Activated gamma-delta T cell (primary cell): ENCODE measurements around the gene DSP.
A peak's percentile ranks its signal among the peaks of the same experiment; 100 is the strongest.

Experiments
- DNase-seq: peaks from one replicate; lab custom pipeline; 2025; lab: John Stamatoyannopoulos, UW

The DSP gene

DNA sequence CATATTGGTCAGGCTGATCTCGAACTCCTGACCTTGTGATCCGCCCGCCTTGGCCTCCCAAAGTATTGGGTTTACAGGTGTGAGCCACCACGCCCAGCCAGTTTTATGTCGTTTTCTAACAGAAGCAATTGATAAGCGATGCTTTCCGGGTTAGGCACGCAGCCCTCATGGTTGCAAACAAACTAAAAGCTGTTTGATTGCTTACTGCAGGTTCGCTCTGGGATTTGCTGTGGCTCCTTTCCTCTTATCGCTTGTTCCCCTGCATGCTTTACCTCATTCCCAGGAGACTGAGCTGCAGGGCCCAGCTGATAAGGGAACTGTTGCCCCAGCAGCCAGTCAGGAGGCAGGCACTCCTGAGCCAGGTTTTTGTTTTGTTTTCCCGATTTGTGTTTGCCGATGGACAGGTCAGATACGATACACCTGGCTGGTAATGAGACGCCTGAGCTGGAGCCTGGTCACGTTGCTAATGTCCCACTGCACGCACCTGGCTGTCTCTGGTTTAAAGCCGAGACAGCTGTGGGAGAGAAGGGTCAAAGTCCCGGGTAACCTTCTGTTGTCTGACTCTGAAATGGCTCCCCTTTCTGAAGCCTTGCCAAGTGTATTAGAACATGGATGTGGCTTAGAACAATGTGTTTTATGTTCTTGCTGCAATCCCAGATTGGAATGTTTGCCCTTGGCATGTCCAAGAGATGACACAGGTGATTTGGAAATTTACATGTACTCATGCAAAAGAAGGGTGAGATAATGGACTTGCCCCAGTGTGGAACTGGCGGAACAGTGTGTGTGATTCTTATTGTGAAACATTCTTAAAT is 19.9 kb downstream of the DSP start:
- DNase-seq, result no peak

DNA sequence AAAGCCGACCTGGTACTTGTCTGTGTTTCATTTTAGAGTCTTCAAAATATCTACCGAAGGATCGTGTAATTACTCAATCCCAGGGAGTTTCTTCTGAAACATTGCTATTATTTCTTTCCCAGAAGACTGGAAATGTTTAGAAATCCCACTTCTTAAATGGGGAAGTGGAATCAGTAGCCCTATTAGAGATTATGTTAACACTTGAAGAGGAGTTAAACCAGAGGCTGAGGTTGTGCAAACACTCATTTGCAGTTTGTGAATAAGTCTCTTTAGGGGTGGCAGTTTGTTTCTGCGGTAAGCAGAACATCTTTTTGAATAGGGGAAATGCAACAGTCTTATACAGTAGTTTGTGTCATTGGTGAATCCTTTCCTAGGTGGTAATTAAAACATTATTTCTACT is 21.3 kb downstream of the DSP start:
- no peak for DNase-seq

DNA sequence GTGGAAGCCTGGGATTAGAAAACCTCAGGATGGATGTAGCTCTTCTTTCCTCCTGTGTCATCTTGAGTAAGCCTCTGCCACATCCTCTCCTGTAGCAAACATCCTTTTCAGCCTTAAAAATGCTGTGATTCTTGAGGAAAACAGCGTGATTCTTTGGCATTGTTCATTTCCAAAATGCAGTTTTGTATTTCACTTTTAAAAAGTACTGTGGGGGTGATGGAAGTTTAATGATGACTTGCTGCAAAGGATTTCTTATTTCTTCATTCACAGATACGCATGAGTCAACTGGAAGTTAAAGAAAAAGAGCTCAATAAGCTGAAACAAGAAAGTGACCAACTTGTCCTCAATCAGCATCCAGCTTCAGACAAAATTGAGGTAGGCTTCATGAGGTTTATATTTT is 24.6 kb downstream of the DSP start:
- DNase-seq, result no peak

DNA sequence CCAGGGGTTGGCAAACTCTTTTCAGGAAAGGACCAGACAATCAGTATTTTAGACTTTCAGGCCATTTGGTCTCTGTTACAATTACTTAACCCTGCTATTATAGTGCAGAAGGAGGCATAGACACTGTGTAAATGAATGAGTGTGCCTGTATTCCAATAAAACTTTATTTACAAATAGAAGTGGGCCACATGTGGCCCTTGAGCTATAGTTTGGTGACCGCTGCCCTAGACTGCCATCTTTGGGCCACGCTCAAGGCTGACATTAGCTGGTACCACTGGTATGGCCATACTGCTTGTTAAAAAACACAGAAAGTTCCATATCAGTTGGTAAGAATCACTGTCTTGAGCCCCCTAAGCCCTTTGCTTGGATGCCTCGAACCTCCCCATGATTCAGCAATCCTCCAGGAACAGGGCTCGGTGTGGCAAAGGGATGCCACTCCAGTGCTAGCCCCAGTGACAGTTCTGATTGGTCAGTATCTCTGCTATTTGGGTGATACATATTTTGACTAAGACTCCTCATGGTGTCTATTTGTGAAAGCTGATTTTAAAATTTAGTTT is 25.2 kb downstream of the DSP start:
- DNase-seq, result no peak

DNA sequence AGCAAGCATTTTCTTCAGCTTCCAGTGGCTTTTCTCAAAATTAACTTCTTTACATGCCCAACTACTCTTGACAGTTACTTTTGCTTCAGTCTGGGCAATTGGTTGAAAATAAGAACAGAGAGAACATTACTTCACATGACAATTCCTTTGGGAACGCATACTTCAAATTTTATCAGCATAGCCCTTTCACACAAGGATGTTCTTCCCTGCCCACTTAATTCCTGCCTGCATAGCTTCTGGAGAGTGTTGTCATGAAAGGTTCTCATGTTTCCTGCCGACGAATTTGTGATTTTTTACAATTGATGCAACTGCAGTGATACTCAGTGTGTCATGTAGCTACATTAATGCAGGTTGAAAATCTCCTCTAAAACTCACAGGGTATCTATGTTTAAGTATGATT is 26.6 kb downstream of the DSP start:
- DNase-seq, result no peak

DNA sequence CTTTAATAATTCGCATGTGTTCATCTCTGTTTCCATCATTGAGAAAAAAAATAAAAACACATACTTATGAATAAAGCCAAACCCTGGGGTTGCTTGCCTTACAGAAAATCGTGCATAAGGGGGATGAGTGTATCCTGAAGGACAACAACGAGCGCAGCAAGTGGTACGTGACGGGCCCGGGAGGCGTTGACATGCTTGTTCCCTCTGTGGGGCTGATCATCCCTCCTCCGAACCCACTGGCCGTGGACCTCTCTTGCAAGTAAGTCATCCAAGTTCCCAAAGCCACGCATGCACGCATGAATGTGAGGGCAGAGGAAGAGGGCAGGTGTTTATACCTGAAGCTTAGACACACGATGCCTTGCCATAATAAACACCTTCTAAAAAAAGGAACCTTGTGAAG is 27.6 kb downstream of the DSP start:
- DNase-seq, result no peak

DNA sequence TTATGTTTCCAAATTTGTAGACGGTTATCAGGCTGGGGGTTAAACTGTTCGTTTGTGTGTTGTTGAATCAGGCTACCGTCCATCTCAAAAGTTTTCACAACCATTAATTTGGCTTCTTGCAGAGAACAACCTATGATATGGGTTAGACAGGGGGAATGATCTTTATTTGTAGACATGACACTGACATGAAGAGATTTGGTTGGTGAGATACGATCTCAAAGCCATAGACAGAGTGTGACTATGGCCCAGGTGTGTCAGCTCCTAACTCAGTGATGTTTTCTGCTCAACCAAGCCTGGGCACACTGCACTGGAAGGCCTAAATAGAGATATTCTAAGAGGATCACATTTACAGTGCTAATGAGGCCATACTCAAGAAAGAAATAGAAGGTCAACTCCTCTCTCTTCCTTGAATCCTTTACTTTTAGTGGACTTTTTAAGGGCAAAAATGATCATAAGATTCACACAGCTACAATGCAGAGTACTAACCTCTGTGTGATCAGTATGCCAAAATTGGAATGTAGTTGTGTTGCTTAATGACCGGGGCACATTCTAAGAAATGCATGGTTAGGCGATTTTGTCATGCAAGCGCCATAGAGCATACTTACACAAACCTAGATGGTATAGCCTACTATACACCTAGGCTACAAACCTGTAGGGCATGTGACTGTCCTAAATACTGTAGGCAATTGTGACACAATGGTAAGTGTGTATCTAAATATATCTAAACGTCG is 30.9 kb downstream of the DSP start:
- DNase-seq, result no peak

DNA sequence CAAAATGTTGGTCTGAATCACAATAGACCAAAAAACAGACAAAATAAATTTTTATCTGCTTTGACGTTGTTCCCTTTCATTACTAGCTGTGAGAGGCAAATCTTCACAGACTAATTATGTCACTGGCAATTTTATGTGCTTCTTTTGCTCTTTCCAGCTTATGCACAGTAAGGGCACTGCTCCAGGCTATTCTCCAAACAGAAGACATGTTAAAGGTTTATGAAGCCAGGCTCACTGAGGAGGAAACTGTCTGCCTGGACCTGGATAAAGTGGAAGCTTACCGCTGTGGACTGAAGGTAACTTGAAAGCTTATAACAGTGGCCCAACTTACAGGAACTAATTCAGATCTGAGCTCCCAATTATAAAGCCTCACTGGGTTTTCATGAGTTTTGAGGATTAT is 33.0 kb downstream of the DSP start:
- no peak for DNase-seq

DNA sequence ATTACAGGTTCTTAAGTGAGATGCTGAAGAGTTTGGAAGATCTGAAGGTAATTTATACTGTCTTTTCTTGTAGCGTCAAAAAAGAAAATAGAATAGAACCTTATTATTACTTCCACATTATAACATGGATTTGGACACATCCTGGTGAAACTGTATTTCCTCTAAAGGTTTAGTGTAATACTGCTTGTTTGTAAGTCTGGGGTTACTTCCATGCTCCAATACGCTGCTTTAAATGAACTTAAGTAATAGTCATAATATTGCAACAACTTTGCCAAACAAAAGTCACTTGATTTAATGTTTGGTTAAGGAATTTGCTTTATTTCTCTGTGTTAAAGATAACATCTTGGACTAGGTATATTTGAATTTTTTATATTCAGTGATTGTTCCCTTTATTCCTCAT is 37.0 kb downstream of the DSP start:
- no peak for DNase-seq

DNA sequence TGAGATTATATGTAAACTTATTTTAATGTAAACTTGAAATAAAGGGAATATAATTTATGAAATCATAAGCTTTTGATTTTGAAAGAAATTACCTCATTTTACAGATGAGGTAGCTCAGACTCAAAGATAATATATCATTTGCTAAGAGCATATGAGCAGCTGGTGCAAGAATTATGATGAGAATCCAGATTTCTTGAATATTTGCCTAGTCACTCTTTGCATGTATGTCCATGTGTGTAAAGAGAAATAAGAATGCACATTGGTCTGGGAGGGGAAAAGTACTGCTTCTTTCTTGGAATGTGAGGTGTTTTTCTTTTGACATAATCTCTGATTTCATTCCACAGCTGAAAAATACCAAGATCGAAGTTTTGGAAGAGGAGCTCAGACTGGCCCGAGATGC is 37.5 kb downstream of the DSP start:
- DNase-seq, result no peak

DNA sequence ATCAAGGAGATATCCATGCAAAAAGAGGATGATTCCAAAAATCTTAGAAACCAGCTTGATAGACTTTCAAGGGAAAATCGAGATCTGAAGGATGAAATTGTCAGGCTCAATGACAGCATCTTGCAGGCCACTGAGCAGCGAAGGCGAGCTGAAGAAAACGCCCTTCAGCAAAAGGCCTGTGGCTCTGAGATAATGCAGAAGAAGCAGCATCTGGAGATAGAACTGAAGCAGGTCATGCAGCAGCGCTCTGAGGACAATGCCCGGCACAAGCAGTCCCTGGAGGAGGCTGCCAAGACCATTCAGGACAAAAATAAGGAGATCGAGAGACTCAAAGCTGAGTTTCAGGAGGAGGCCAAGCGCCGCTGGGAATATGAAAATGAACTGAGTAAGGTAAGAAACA is 38.4 kb downstream of the DSP start:
- DNase-seq, result no peak

DNA sequence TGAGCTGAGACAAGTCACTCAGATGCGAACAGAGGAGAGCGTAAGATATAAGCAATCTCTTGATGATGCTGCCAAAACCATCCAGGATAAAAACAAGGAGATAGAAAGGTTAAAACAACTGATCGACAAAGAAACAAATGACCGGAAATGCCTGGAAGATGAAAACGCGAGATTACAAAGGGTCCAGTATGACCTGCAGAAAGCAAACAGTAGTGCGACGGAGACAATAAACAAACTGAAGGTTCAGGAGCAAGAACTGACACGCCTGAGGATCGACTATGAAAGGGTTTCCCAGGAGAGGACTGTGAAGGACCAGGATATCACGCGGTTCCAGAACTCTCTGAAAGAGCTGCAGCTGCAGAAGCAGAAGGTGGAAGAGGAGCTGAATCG is 39.1 kb downstream of the DSP start:
- DNase-seq, result no peak

DNA sequence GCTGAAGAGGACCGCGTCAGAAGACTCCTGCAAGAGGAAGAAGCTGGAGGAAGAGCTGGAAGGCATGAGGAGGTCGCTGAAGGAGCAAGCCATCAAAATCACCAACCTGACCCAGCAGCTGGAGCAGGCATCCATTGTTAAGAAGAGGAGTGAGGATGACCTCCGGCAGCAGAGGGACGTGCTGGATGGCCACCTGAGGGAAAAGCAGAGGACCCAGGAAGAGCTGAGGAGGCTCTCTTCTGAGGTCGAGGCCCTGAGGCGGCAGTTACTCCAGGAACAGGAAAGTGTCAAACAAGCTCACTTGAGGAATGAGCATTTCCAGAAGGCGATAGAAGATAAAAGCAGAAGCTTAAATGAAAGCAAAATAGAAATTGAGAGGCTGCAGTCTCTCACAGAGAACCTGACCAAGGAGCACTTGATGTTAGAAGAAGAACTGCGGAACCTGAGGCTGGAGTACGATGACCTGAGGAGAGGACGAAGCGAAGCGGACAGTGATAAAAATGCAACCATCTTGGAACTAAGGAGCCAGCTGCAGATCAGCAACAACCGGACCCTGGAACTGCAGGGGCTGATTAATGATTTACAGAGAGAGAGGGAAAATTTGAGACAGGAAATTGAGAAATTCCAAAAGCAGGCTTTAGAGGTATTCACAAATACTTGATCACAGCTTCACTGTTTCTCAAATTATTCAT is 39.6 kb downstream of the DSP start:
- DNase-seq, result no peak

DNA sequence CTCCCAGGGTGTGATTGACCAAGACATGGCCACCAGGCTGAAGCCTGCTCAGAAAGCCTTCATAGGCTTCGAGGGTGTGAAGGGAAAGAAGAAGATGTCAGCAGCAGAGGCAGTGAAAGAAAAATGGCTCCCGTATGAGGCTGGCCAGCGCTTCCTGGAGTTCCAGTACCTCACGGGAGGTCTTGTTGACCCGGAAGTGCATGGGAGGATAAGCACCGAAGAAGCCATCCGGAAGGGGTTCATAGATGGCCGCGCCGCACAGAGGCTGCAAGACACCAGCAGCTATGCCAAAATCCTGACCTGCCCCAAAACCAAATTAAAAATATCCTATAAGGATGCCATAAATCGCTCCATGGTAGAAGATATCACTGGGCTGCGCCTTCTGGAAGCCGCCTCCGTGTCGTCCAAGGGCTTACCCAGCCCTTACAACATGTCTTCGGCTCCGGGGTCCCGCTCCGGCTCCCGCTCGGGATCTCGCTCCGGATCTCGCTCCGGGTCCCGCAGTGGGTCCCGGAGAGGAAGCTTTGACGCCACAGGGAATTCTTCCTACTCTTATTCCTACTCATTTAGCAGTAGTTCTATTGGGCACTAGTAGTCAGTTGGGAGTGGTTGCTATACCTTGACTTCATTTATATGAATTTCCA is 43.9 kb downstream of the DSP start:
- no peak for DNase-seq

DNA sequence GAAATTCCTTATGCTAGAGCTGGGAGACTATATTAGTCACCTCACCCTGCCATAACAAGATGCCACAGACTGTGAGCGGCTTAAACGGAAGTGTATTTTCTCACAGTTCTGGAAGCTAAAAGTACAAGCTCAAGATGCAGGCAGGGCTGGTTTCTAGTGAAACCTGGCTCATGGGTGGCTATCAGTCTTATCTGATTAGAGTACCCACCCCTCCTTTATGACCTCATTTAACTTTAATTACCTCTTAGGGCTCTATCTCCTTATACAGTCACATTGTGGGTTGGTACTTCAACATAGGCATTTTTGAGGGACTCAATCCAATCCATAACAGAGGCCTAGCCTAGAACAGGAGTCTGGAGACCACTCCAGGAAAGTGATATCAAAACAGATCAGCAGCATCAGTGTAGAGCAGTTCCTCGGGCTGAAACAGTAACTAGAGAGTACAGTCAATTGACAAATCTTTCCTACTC is 46.2 kb downstream of the DSP start:
- DNase-seq, result no peak

DNA sequence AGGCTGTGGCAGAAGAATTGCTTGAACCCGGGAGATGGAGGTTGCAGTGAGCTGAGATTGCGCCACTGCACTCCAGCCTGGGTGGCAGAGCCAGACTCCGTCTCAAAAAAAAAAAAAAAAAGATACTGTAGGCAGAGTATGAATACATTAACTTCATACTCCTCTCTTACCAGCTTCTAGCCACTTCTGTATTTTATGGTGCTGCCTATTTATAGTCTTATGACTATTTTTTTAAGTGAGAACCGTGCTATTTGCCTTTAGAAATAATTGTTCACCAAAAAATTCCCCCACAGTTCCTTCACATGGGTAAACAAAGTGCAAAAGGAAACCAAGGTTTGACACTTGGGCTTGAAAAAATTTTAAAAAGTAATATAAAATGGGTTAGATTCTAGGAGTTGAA is 47.0 kb downstream of the DSP start:
- no peak for DNase-seq

DNA sequence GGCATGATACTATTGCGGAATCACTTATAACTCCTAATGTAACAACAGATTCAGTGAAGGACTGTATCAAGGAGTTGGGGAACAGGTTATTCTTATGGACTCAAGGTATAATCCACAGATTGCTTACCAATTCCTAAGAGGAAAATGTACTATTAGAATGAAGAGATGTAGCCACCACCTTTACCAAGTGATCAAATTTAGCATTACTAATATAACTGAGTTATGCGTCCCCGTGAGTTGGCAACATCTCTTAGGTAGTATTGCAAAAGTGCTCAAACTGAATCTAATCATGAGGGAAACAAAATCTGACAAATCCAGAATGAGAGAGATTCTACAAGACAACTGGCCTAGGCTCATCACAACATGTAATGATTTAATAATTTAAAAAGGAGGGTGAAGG is 47.8 kb downstream of the DSP start:
- DNase-seq, result no peak

DNA sequence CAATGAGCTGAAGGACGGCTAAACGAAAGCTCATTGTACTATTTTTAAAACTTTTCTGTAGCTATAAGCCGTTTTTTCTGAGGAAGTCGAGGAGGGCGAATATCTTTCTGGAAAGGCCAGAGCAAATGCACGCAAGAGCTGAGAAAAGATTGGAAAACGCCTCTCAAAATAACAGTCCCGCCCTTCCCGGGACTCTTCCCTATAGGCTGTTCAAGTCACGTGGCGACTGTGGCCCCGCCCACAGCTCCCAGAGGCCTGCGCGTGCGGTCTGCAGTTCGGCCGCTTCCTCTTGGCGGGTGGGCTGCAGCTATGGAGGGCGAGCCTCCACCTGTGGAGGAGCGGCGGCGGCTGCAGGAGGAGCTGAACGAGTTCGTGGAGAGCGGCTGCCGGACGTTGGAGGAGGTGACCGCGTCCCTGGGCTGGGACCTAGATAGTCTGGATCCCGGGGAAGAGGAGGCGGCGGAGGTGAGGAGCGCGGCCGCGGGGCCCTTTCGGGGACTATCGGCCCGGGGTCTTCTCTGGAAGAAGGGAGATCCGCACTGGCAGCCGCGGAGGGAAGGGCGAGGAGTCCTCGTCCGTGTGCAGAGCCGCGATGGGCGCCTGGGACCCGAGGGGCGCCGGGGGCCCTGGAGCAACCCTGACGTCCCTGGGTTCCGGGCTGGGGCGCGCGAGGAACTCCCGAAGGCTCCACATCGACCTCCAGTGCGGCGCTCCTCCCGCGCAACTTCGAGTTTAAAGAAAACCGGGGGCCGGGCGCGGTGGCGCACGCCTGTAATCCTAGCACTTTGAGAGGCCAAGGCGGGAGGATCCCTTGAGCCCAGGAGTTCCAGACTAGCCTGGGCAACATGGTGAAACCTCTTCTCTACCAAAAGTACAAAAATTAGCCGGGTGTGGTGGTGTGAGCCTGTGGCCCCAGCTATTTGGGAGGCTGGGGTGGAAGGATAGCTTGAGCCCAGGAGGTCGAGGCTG is 48.8 kb downstream of the DSP start, which contains the start of gene SNRNP48:
Gene SNRNP48, plus strand, starts transcription at position 250 of the 969 bp plus-strand sequence. Its CDS starts 60 bp downstream, at position 310.
- peak; percentile 75 for DNase-seq

DNA sequence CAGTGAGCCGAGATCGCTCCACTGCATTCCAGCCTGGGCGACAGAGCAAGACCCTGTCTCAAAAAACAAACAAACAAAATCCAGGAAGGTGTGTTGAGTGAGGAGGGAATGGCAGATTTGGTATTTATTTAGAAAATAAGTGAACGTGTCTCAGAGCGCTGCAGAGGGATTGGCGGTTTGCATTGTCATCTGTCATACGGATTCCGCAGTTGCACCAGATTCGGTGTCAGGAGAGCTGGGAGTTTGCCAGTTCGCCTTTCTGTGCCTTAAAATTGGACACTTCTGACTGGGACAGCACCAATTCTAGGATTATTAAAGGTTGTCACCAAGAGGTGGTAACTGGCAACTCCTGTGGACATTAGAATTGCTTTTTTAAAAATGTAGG is 49.4 kb downstream of the DSP start:
- no peak for DNase-seq

DNA sequence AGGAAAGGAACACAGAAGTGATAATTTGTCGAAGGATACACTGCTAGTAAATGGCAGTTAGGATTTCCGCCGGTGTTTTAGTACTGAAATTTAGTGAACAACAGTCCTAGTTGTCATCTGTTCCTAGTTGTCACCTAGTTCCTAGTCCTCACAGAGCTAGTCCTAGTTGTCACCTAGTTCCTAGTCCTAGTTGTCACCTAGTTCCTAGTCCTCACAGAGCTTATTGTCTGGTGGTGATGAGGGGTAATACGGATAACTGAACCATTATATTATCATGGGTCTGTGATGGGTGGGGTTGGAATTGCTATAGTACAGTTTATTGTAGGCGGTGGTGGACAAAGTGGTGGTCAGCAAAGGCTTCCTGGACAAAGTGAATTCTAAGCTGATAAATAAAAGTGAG is 50.3 kb downstream of the DSP start:
- no peak for DNase-seq

DNA sequence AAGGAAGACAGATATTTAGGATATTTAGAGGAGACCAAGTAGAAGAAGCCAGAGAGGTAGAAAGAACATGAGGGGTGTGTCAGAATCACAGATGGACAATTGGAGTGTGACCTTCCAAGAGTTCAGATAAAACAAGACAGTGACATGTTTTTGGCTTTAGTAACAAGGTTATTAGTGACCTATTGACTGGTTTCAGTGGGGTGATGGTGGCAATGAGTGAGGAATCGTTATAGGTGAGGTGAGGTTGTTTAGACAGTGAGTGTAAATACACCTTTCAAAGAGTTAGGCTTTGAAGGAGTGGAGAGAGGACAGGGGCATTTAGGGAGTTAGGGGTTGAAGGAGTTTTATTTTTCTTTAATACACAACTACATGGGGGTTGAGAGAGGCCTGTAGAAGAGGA is 51.8 kb downstream of the DSP start:
- no peak for DNase-seq
